22Rv1 (cell line): ENCODE results near the gene MANSC1.

ENCODE experiments used
- ZFX ChIP-seq: fragments of 450-650 bp; IDR thresholded peaks from 2 replicates; pipeline ENCODE4 v1.6.1; 2017; ENCODE audit warnings: antibody characterized with exemption, borderline replicate concordance
- TF ChIP-seq, protein P1 (sequence below): fragments of 450-650 bp; IDR thresholded peaks from 2 replicates; pipeline ENCODE4 v1.5.1; 2017; ENCODE audit warnings: mild to moderate bottlenecking

DNA sequence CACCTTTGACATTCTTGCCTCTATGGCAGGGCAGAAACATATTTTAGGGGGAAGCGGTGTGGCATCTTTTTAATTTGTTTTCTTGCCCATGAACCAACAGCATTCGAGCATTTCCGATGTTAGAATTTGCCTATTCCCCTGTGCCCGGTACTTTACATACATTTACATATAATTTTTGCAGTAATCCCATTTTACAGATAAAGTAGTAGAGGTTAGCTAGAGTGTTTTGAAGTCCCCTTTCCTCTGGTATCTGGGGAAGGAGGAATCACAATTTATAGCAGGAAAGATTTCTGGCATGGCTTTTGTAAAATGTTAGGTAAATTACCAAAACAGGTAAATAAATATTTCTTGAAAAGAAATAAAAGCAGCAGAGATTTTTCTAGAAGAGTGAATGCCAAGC, 8.5 kb upstream of the MANSC1 start:
- TF ChIP-seq, protein P1, sequence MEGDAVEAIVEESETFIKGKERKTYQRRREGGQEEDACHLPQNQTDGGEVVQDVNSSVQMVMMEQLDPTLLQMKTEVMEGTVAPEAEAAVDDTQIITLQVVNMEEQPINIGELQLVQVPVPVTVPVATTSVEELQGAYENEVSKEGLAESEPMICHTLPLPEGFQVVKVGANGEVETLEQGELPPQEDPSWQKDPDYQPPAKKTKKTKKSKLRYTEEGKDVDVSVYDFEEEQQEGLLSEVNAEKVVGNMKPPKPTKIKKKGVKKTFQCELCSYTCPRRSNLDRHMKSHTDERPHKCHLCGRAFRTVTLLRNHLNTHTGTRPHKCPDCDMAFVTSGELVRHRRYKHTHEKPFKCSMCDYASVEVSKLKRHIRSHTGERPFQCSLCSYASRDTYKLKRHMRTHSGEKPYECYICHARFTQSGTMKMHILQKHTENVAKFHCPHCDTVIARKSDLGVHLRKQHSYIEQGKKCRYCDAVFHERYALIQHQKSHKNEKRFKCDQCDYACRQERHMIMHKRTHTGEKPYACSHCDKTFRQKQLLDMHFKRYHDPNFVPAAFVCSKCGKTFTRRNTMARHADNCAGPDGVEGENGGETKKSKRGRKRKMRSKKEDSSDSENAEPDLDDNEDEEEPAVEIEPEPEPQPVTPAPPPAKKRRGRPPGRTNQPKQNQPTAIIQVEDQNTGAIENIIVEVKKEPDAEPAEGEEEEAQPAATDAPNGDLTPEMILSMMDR: no peak
- TF ChIP-seq ZFX: no peak
